MM.1S (cell line): Measurements from ENCODE around the gene BOD1.

Source experiments
- DNase-seq: peaks from one replicate; pipeline ENCODE4 v3.0.0-alpha.2; 2015
- H2AFZ ChIP-seq: fragments of 300-600 bp; sonication (generic); 2 replicates; pipeline ENCODE4 v1.6.0; 2016; ENCODE audit warnings: antibody characterized with exemption, low read length
- H3F3A ChIP-seq: fragments of 300-600 bp; sonication (generic); 2 replicates; pipeline ENCODE4 v1.6.1; 2016; ENCODE audit warnings: mild to moderate bottlenecking, antibody characterized with exemption, low read length, moderate library complexity, mixed read lengths; ENCODE audit not compliant: insufficient read depth
- H3K27ac ChIP-seq: fragments of 300-600 bp; sonication (generic); 2 replicates; pipeline ENCODE4 v1.5.1; 2016; ENCODE audit warnings: mild to moderate bottlenecking, low read length
- H3K27me3 ChIP-seq: fragments of 300-600 bp; sonication (generic); replicated peaks from 2 replicates; pipeline ENCODE4 v1.6.0; 2016; ENCODE audit warnings: low read length; ENCODE audit not compliant: insufficient read depth
- H3K36me3 ChIP-seq: fragments of 300-600 bp; sonication (generic); replicated peaks from 2 replicates; pipeline ENCODE4 v1.6.1; 2016; ENCODE audit warnings: mild to moderate bottlenecking, low read length, mixed read lengths; ENCODE audit not compliant: insufficient read depth
- H3K4me1 ChIP-seq: fragments of 300-600 bp; sonication (generic); 2 replicates; pipeline ENCODE4 v1.6.1; 2016; ENCODE audit warnings: low read length, mixed read lengths
- H3K4me2 ChIP-seq: fragments of 300-600 bp; sonication (generic); 2 replicates; pipeline ENCODE4 v1.6.0; 2016; ENCODE audit warnings: low read depth, low read length
- H3K4me3 ChIP-seq: fragments of 300-600 bp; sonication (generic); 2 replicates; pipeline ENCODE4 v1.5.1; 2016; ENCODE audit warnings: low read length, mixed read lengths
- H3K79me2 ChIP-seq: fragments of 300-600 bp; sonication (generic); 2 replicates; pipeline ENCODE4 v1.6.1; 2016; ENCODE audit warnings: mixed run types, low read length, mixed read lengths
- H3K9ac ChIP-seq: fragments of 300-600 bp; sonication (generic); 2 replicates; pipeline ENCODE4 v1.6.1; 2016; ENCODE audit warnings: low read length, mixed read lengths
- H3K9me2 ChIP-seq: fragments of 300-600 bp; sonication (generic); replicated peaks from 2 replicates; pipeline ENCODE4 v1.6.1; 2016; ENCODE audit warnings: mild to moderate bottlenecking, low read length, mixed read lengths; ENCODE audit not compliant: insufficient read depth
- H3K9me3 ChIP-seq: fragments of 300-600 bp; sonication (generic); replicated peaks from 2 replicates; pipeline ENCODE4 v1.6.1; 2016; ENCODE audit warnings: mild to moderate bottlenecking, low read length, mixed read lengths; ENCODE audit not compliant: insufficient read depth
- H4K20me1 ChIP-seq: fragments of 300-600 bp; sonication (generic); 2 replicates; pipeline ENCODE4 v1.6.1; 2016; ENCODE audit warnings: mild to moderate bottlenecking, low read length, moderate library complexity, mixed read lengths; ENCODE audit not compliant: insufficient read depth
- CTCF ChIP-seq: fragments of 300-600 bp; sonication (generic); IDR thresholded peaks from 2 replicates; pipeline ENCODE4 v1.5.1; 2016; ENCODE audit warnings: antibody characterized with exemption, low read length, mixed read lengths
- EZH2 ChIP-seq: fragments of 300-600 bp; sonication (generic); optimal IDR thresholded peaks from 2 replicates; pipeline ENCODE3; 2017; ENCODE audit warnings: low read depth, mild to moderate bottlenecking, antibody characterized with exemption, low read length, mixed read lengths
- EZH2phosphoT487 ChIP-seq: fragments of 300-600 bp; sonication (generic); IDR thresholded peaks from 2 replicates; pipeline ENCODE4 v1.6.1; 2018; ENCODE audit warnings: antibody characterized with exemption, low read length

The BOD1 gene

GRCh38 chr5:173613433-173614159 lies 2.9 kb downstream of the BOD1 start:
- H3K36me3 ChIP-seq = peaks cover 9% of the 10 kb centered on the region; the same call in 1 of the 2 replicates
- H3F3A ChIP-seq = peaks cover 4% of the 10 kb centered on the region; the same call in 1 of the 2 replicates
- no peak overlapping the region for H3K4me3 ChIP-seq
- H3K9me3 ChIP-seq = no peaks in the 10 kb centered on the region
- H3K79me2 ChIP-seq = peaks cover 77% of the 10 kb centered on the region
- no peak overlapping the region for H3K27ac ChIP-seq
- no peak overlapping the region for H2AFZ ChIP-seq
- H3K4me1 ChIP-seq = peaks cover 11% of the 10 kb centered on the region
- no peaks in the 10 kb centered on the region for H3K9me2 ChIP-seq
- TF ChIP-seq EZH2 = no peak
- no peak for TF ChIP-seq CTCF
- no peak for TF ChIP-seq EZH2phosphoT487
- H3K4me2 ChIP-seq = no peak overlapping the region
- DNase-seq = no peak
- H4K20me1 ChIP-seq = no peaks in the 10 kb centered on the region
- no peaks in the 10 kb centered on the region for H3K27me3 ChIP-seq
- no peak overlapping the region for H3K9ac ChIP-seq

- H3K4me2 ChIP-seq = no peak overlapping the region
Measured at GRCh38 chr5:173612948-173613347, 3.5 kb downstream of the BOD1 start.

GRCh38 chr5:173611706-173612105 lies 4.7 kb downstream of the BOD1 start:
- Histone ChIP-seq H3K36me3 (peaks cover 23% of the 10 kb centered on the region), H3K9me3 (no peaks in the 10 kb centered on the region), H3K9ac (no peak overlapping the region), H3K4me3 (no peak overlapping the region), H4K20me1 (no peaks in the 10 kb centered on the region), H3F3A (peaks cover 4% of the 10 kb centered on the region; the same call in 1 of the 2 replicates), H3K27me3 (no peaks in the 10 kb centered on the region), H2AFZ (no peak overlapping the region), H3K9me2 (no peaks in the 10 kb centered on the region), H3K4me1 (peaks cover 6% of the 10 kb centered on the region), H3K79me2 (peaks cover 82% of the 10 kb centered on the region), H3K4me2 (no peak overlapping the region), H3K27ac (no peak overlapping the region)
- no peak for DNase-seq
- no peak for TF ChIP-seq EZH2phosphoT487
- no peak for TF ChIP-seq EZH2
- TF ChIP-seq CTCF = no peak

More at GRCh38 chr5:173612948-173613347, 3.5 kb downstream of the BOD1 start:
- no peak overlapping the region for H2AFZ ChIP-seq
- H3K79me2 ChIP-seq = peaks cover 82% of the 10 kb centered on the region
- H4K20me1 ChIP-seq = no peaks in the 10 kb centered on the region
- no peak overlapping the region for H3K4me3 ChIP-seq
- peaks cover 13% of the 10 kb centered on the region; the same call in 1 of the 2 replicates for H3K36me3 ChIP-seq
- H3K4me1 ChIP-seq = peaks cover 11% of the 10 kb centered on the region
- H3K27me3 ChIP-seq = no peaks in the 10 kb centered on the region
- no peak for DNase-seq
- no peaks in the 10 kb centered on the region for H3K9me2 ChIP-seq
- H3K27ac ChIP-seq = no peak overlapping the region
- TF ChIP-seq EZH2 (no peak), EZH2phosphoT487 (no peak), CTCF (no peak)
- H3K9ac ChIP-seq = no peak overlapping the region
- peaks cover 4% of the 10 kb centered on the region; the same call in 1 of the 2 replicates for H3F3A ChIP-seq
- H3K9me3 ChIP-seq = no peaks in the 10 kb centered on the region
